Activated naive CD4-positive, alpha-beta T cell treated with anti-CD3 and anti-CD28 coated beads for 36 hours (primary cell): ENCODE data around the gene HYAL3. TPM values are rescaled to one million over a fixed set of nuclear protein-coding genes. Genes with fewer than 3 reads are reported as not detected.

Experiments used
- CTCF ChIA-PET: fragments of 350-600 bp; sonication (Branson Sonifier 250); formaldehyde crosslinking; loops from one replicate; lab custom pipeline; 2021; ENCODE audit warnings: antibody characterized with exemption; lab: Charles Lee
- DNase-seq: peaks from one replicate; pipeline ENCODE4 v3.0.0-alpha.2; 2020
- H3K27ac Mint-ChIP-seq: one replicate; pipeline ENCODE4 v1.8.0; 2021; ENCODE audit warnings: mild to moderate bottlenecking, mixed read lengths
- H3K27me3 Mint-ChIP-seq: one replicate; pipeline ENCODE4 v1.8.0; 2021; ENCODE audit warnings: low read depth, mixed read lengths
- H3K36me3 Mint-ChIP-seq: one replicate; pipeline ENCODE4 v1.8.0; 2021; ENCODE audit warnings: low read depth, mixed read lengths
- H3K4me1 Mint-ChIP-seq: one replicate; pipeline ENCODE4 v1.8.0; 2021; ENCODE audit warnings: low read depth, mixed read lengths
- H3K4me3 Mint-ChIP-seq: one replicate; pipeline ENCODE4 v1.8.0; 2021; ENCODE audit warnings: mild to moderate bottlenecking, moderate library complexity, mixed read lengths
- H3K9me3 Mint-ChIP-seq: one replicate; pipeline ENCODE4 v1.8.0; 2021; ENCODE audit warnings: mixed read lengths
- intact Hi-C: fragments of 100-400 bp; cut with micrococcal nuclease; formaldehyde crosslinking; loops from one replicate; pipeline ENCODE4 v1.15.1; 2023
- total RNA-seq, 2 experiments: library from RNA; stranded (reverse); gene quantifications; one replicate each; pipeline ENCODE4 v1.2.3, GENCODE V29; 2021

HYAL3 gene
- total RNA-seq, 2 experiments from 2014 or later = 0.74 to 0.88 TPM

DNA sequence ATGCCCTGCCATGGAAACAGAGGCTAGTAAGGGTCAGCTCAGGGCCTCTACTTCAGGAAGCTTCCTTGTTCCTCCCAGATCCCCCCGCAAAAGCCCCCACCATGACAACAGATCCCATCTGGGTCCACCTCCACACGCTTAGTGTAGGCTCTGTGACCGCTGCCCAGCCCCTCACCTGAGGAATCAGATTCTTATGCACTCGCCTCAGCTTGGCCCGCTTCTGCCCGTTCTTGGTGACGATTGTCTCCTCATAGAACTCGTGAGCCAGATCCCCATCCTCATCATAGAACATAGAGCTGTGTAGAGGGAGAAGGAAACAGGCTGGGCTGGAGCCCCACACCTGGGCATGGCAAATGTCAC lies 27.0 kb upstream of the HYAL3 start:
- DNase-seq = no peak
- H3K4me1 Mint-ChIP-seq = peaks cover 17% of the 10 kb centered on the region
- CTCF ChIA-PET = interaction anchor here (0.8 to 5.7 kb wide), 2 partner anchors 11 to 29 kb away, joined by 3 to 31 read pairs; no protein-coding TSS in a partner anchor
- peaks cover 9% of the 10 kb centered on the region for H3K36me3 Mint-ChIP-seq
- no peak overlapping the region for H3K27ac Mint-ChIP-seq
- intact Hi-C loops = no loop called here
- H3K9me3 Mint-ChIP-seq = no peaks in the 10 kb centered on the region
- H3K27me3 Mint-ChIP-seq = no peaks in the 10 kb centered on the region
- H3K4me3 Mint-ChIP-seq = peak overlapping the region; percentile 34

- no peak for DNase-seq
- Mint-ChIP-seq H3K27me3 (no peaks in the 10 kb centered on the region), H3K4me1 (peaks cover 18% of the 10 kb centered on the region), H3K27ac (no peak overlapping the region), H3K36me3 (peaks cover 4% of the 10 kb centered on the region), H3K9me3 (no peaks in the 10 kb centered on the region), H3K4me3 (no peak overlapping the region)
- intact Hi-C loops = no loop called here
- CTCF ChIA-PET = interaction anchor here (0.8 to 5.7 kb wide), 4 partner anchors 8 to 33 kb away, joined by 3 to 31 read pairs (median 14); partner anchors contain the start of gene IFRD2
Measured at GRCh38 chr3:50325497-50326181, 26.4 kb upstream of the HYAL3 start.

DNA sequence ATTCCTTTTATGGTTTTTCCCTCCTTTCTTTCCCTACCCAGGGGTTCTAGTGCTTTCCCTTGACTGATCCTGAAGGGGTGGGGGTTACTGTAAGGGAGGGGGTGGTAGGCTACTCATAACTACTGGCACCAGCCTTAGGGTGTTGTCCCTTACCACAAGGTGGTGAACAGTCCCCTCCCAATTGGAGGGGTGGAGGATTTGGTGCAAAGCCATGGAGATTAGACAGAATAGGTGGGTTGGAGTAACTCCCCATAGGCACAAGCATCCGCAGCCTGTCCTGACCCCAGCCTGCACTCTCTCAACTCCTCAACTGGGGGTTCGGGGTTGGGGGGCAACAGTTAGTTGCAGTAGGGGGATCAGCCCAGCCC lies 25.9 kb upstream of the HYAL3 start:
- DNase-seq = no peak
- H3K27ac Mint-ChIP-seq = no peak overlapping the region
- CTCF ChIA-PET = interaction anchor here (1.1 to 5.7 kb wide), 9 partner anchors 9 to 130 kb away, joined by 3 to 31 read pairs (median 12); partner anchors contain the start of genes HYAL3, IFRD2 and NAA80

GRCh38 chr3:50324351-50325112 lies 25.3 kb upstream of the HYAL3 start:
- Mint-ChIP-seq H3K36me3 (peaks cover 2% of the 10 kb centered on the region), H3K9me3 (no peaks in the 10 kb centered on the region), H3K27ac (no peak overlapping the region), H3K4me1 (peaks cover 27% of the 10 kb centered on the region), H3K27me3 (no peaks in the 10 kb centered on the region), H3K4me3 (no peak overlapping the region)
- intact Hi-C loops = loop anchor here (1.0 to 5.0 kb wide), 2 partner anchors 50 to 132 kb away; partner anchors contain the start of gene GNAT1
- DNase-seq = peak; percentile 59
- CTCF ChIA-PET = interaction anchor here (0.7 to 5.7 kb wide), 12 partner anchors 9 to 130 kb away, joined by 3 to 31 read pairs (median 4); partner anchors contain the start of genes HYAL1, HYAL3, IFRD2 and NAA80

More for the DNA sequence above, 25.9 kb upstream of the HYAL3 start:
- Mint-ChIP-seq H3K36me3 (peaks cover 4% of the 10 kb centered on the region), H3K4me1 (peaks cover 23% of the 10 kb centered on the region), H3K27me3 (no peaks in the 10 kb centered on the region), H3K9me3 (no peaks in the 10 kb centered on the region), H3K4me3 (no peak overlapping the region)
- intact Hi-C loops = no loop called here

DNA sequence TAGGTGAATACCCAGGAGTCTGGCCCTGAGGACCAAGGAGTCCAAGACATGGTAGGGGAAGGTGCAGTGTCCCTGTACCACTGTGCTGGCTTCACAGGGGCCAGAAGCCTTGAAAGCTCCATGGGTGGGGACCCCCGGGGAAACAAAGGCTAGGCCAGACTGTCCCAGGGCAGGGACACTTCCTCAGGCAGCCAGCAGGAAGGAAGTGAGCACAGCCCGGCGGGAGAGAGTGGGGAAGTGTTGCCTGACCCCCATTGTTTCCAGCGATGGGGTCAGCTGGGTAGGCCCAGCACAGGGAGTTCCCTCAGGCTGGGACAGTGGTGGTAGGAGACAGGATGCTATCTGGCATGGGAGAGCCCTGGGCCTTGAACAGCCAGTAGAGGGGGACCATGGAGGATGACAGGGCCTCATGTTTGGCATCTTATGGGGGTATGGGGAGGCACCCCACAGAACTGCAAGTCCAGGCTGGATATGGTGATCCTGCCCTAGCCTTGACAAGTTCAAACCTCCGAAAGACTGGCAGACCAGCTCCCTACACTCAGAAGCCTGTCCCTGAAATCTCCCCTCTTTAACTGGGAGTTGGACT lies 24.5 kb upstream of the HYAL3 start:
- no peak overlapping the region for H3K4me3 Mint-ChIP-seq
- no peaks in the 10 kb centered on the region for H3K9me3 Mint-ChIP-seq
- peak overlapping the region; percentile 30 for H3K27ac Mint-ChIP-seq
- CTCF ChIA-PET = interaction anchor here (0.7 to 5.7 kb wide), 11 partner anchors 9 to 60 kb away, joined by 3 to 31 read pairs (median 5); partner anchors contain the start of genes HYAL1, HYAL3, IFRD2 and NAA80
- DNase-seq = no peak
- peaks cover 33% of the 10 kb centered on the region for H3K4me1 Mint-ChIP-seq
- intact Hi-C loops = loop anchor here (1.0 to 5.0 kb wide), 2 partner anchors 49 to 131 kb away; partner anchors contain the start of gene GNAT1
- H3K27me3 Mint-ChIP-seq = no peaks in the 10 kb centered on the region
- no peaks in the 10 kb centered on the region for H3K36me3 Mint-ChIP-seq

GRCh38 chr3:50323092-50323600 lies 23.9 kb upstream of the HYAL3 start:
- H3K27me3 Mint-ChIP-seq = no peaks in the 10 kb centered on the region
- peaks cover 37% of the 10 kb centered on the region for H3K4me1 Mint-ChIP-seq
- no peak for DNase-seq
- intact Hi-C loops = loop anchor here (5.0 kb wide), 1 partner anchor 131 kb away; the partner anchor contains the start of gene GNAT1
- H3K4me3 Mint-ChIP-seq = no peak overlapping the region
- H3K9me3 Mint-ChIP-seq = no peaks in the 10 kb centered on the region
- H3K27ac Mint-ChIP-seq = peak overlapping the region; percentile 30
- CTCF ChIA-PET = interaction anchor here (1.6 to 5.7 kb wide), 6 partner anchors 8 to 31 kb away, joined by 4 to 31 read pairs (median 14); partner anchors contain the start of genes HYAL1, HYAL3, IFRD2 and NAA80
- no peaks in the 10 kb centered on the region for H3K36me3 Mint-ChIP-seq

DNA sequence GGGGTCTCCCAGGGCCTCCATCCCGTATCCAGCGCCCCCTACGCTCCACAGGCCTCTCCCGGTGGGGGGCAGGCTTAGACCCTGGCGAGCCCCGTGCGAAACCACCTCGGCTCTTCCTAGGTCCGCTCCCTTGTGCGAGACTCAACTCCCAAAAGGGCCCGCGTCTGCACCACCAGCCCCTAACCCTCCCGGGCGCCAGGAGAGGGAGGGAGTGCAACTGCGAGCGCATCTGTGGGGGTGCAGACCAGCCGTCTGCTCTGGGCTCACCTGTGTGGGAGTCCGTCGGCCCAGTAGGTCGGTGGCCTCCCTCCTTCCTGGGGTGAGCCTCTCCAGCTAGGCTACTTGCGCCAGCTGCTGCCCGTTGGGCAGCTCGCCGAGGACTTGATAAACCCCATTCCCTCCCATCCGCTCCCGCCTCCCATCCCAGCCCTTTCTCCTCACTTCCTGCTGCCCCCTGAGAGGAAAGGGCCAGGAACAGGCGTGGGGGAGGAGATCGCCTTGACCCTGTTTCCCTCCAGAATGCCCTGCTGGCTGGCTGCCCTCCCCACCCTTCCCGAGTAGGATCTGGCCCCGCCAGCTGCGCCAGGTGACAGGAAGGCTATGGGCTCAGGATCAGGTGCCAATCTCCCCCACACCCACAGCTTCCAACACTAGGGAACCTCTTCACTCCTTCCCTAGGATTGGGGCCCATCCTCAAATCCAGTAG lies 23.3 kb upstream of the HYAL3 start, which contains the start of gene HYAL2:
HYAL2 (minus strand) TSS at position 360 of the 706 bp plus-strand sequence. CDS start 2,256 bp downstream, outside the sequence.
- Mint-ChIP-seq H3K36me3 (no peaks in the 10 kb centered on the region), H3K27ac (peak within 1 kb of the TSS; percentile 80), H3K4me1 (peaks cover 37% of the 10 kb centered on the region), H3K27me3 (no peaks in the 10 kb centered on the region), H3K4me3 (peak within 1 kb of the TSS; percentile 73), H3K9me3 (no peaks in the 10 kb centered on the region)
- intact Hi-C loops = loop anchor here (5.0 kb wide), 1 partner anchor 130 kb away; the partner anchor contains the start of gene GNAT1
- no peak for DNase-seq
- CTCF ChIA-PET = interaction anchor here (1.6 to 5.7 kb wide), 7 partner anchors 8 to 64 kb away, joined by 3 to 31 read pairs (median 13); partner anchors contain the start of genes HYAL1, HYAL3, IFRD2 and NAA80

- H3K36me3 Mint-ChIP-seq = no peaks in the 10 kb centered on the region
- H3K9me3 Mint-ChIP-seq = no peaks in the 10 kb centered on the region
- no peak overlapping the region for H3K27ac Mint-ChIP-seq
- H3K4me1 Mint-ChIP-seq = peaks cover 38% of the 10 kb centered on the region
- no peak overlapping the region for H3K4me3 Mint-ChIP-seq
- H3K27me3 Mint-ChIP-seq = no peaks in the 10 kb centered on the region
- DNase-seq = no peak
- intact Hi-C loops = loop anchor here (5.0 kb wide), 1 partner anchor 130 kb away; the partner anchor contains the start of gene GNAT1
- CTCF ChIA-PET = interaction anchor here (0.6 to 5.7 kb wide), 5 partner anchors 15 to 64 kb away, joined by 3 to 31 read pairs (median 3); partner anchors contain the start of genes HYAL3 and NAA80
Measured at GRCh38 chr3:50322115-50322385, 22.8 kb upstream of the HYAL3 start.

DNA sequence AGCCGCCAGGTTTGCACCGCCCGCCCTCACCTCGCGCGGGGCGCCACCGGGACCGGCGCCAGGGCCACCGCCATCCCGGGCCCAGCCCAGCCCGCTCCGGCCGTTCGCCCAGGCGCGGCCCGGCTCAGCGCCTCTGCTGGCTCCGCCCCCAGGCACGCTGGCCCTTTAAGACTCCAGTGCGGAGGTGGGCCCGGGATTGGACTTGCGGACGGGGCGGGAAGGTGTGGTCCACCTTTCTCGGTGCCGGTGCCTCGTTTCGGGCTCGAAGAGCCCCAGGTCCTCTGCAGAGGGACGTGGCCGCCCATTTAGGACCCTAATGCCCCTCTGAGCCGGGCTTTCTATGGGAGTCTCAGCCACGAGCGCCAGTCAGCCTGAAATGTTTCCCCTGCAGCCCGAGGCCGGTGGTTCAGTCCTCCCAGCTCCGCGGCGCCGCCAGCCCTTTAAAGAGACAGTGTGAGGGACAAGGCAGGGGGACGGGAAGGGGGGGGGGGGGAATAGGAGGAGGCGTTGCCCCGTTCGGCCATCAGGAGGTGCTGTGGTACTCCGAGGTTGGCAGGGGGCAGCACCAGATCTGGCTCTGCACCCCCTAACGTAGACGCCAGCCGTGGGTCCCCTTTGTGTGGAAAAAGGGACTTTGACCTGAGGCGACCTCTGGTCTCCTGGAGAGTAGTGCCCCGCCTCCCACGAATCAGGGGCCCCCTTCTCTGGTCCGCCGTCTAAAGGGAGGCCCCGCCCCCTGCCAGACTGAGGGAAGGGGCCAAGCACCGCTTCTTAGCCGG lies 22.3 kb upstream of the HYAL3 start:
- intact Hi-C loops = loop anchor here (1.0 to 5.0 kb wide), 4 partner anchors 22 to 129 kb away; partner anchors contain the start of genes GNAT1, HYAL3, IFRD2 and NAA80
- H3K9me3 Mint-ChIP-seq = no peaks in the 10 kb centered on the region
- H3K27ac Mint-ChIP-seq = peak overlapping the region; percentile 80
- peak overlapping the region; percentile 86 for H3K4me3 Mint-ChIP-seq
- H3K36me3 Mint-ChIP-seq = no peaks in the 10 kb centered on the region
- H3K27me3 Mint-ChIP-seq = no peaks in the 10 kb centered on the region
- peak; percentile 83 for DNase-seq
- H3K4me1 Mint-ChIP-seq = peaks cover 38% of the 10 kb centered on the region
- CTCF ChIA-PET = interaction anchor here (0.6 to 5.7 kb wide), 7 partner anchors 16 to 125 kb away, joined by 3 to 31 read pairs (median 3); partner anchors contain the start of genes HYAL3 and NAA80

- DNase-seq = peak; percentile 51
- CTCF ChIA-PET = interaction anchor here (0.6 to 5.7 kb wide), 8 partner anchors 11 to 125 kb away, joined by 3 to 31 read pairs (median 3); partner anchors contain the start of genes HYAL3 and NAA80
- Mint-ChIP-seq H3K4me3 (peak overlapping the region; percentile 86), H3K4me1 (peaks cover 39% of the 10 kb centered on the region), H3K9me3 (no peaks in the 10 kb centered on the region), H3K27me3 (no peaks in the 10 kb centered on the region), H3K27ac (no peak overlapping the region), H3K36me3 (no peaks in the 10 kb centered on the region)
- intact Hi-C loops = loop anchor here (1.0 to 5.0 kb wide), 4 partner anchors 22 to 129 kb away; partner anchors contain the start of genes GNAT1, HYAL3, IFRD2 and NAA80
Measured at GRCh38 chr3:50320853-50321335, 21.7 kb upstream of the HYAL3 start.
